ENCODE measurements around the gene VAV3. TPM values are rescaled to one million over a fixed set of nuclear protein-coding genes. Genes with fewer than 3 reads are reported as not detected.

Gene VAV3
- total and polyA plus RNA-seq, 8 donors = 7.1 to 21.4 (median 12.8) TPM

DNA sequence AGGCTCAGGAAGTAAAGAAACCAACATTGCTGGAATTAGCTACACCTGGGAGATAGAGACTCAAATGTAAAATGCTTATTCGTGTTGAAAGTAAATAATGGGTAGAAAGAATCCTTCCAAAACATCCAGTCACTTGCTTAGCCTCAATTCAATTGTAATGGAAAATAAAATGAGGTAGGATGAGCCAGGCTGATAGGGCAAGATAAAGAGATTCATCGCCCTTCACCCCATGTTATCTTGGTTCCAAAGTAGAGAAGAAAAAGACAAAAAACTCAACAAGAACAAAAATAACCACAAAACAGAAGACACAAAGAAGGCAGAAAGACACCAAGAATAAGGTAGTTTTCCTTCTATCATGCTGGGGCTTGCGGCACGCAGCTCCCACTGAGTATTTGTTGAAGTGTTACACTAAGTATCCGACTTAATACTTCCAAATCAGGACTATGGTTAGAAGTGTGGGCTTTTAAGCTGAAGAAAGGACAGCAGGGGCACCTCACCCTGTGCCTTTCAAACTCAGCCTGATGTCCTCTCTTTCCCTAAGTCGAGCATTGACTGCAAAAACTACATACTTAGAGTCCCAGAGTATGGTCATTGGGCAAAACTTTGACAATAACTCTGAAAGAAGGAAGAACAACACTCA lies 202.1 kb downstream of the VAV3 start:
- Histone ChIP-seq H3K36me3 (no peaks in the 10 kb centered on the region), H3K4me3 (no peak overlapping the region), H3K4me1 (no peaks in the 10 kb centered on the region), H3K9me3 (no peaks in the 10 kb centered on the region), H3K27ac (no peak overlapping the region), H3K27me3 (no peaks in the 10 kb centered on the region)
- TF ChIP-seq CTCF (IDR thresholded peaks at IDR 0.05) = no peak
- intact Hi-C loops (cut with DNase I) = no loop called here
- DNase-seq (no peak), FAIRE-seq (no peak), ATAC-seq (no peak)
- WGBS, 2 donors = 71% methylated on average over 6 of the region's 6 CpGs

DNA sequence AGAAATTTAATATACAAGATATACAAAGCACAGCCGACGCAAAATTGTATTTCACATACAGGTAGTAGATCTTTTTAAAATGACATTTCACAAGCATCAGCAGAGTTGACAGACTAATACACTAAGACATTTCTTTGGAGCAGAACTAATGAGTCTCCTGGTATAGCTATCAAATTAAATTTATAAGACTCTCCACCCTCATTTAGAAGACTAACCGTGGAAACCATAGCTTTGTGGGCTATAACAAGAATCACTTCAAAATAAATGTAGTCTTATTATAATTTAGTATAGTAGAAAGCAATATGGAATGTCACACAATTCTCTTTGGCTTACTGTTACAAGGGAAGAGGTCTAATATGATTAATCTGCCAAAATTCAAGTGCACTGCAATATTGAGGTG lies 204.9 kb downstream of the VAV3 start:
- no peak for FAIRE-seq
- H3K36me3 ChIP-seq = no peaks in the 10 kb centered on the region

DNA sequence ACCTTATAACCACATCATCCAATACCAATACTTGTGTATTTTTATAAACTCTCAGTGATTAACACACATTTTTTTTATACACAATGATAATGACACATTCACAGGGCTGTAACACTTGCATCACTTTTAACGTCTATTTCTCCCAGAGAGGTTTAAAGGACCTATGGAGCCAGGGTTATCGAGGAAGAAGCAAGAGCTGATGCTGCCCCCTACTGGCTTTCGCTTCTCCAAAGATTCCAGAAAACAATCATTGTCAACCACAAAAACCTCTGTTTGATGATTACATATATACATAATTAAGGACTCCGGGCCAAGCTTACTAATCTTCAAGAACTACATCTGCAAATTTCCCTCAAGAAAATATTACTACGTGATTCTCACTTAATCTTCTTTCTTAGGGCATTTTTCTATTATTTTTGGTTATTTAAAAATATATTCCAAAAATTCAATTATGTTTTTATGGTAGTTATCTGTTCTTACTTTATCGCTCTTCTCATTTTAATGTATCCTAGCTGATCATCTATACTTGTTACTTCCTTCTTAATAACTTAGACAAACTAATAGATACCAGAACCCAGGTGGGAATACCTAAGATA lies 214.5 kb downstream of the VAV3 start:
- H3K36me3 ChIP-seq = no peaks in the 10 kb centered on the region
- intact Hi-C loops (cut with DNase I) = no loop called here
- 17 to 23% methylated on average over 6 of the region's 6 CpGs for WGBS, 2 donors
- no peak overlapping the region for H3K27ac ChIP-seq
- peaks cover 0 to 5% (median 0%) of the 10 kb centered on the region in 4 donors for H3K27me3 ChIP-seq
- no peaks in the 10 kb centered on the region for H3K9me3 ChIP-seq
- DNase-seq (peak in 4 of 6 donors; percentile 12 to 51 (median 23)), ATAC-seq (peak in 3 of 4 donors; percentile 67 to 78 (median 68)), FAIRE-seq (peak; percentile 37)
- peaks cover 0 to 5% (median 0%) of the 10 kb centered on the region in 3 donors for H3K4me1 ChIP-seq
- TF ChIP-seq CTCF (IDR thresholded peaks at IDR 0.05) = peak in 3 of 4 donors; percentile 29 to 43 (median 35)
- H3K4me3 ChIP-seq = no peak overlapping the region

More for the DNA sequence above, 204.9 kb downstream of the VAV3 start:
- no peak for ATAC-seq
- no peaks in the 10 kb centered on the region for H3K9me3 ChIP-seq
- no peak overlapping the region for H3K27ac ChIP-seq
- H3K4me1 ChIP-seq = peaks cover 0 to 5% (median 0%) of the 10 kb centered on the region in 3 donors
- intact Hi-C loops (cut with DNase I) = no loop called here
- H3K4me3 ChIP-seq = no peak overlapping the region
- no peak for DNase-seq
- TF ChIP-seq CTCF (IDR thresholded peaks at IDR 0.05) = no peak
- H3K27me3 ChIP-seq = no peaks in the 10 kb centered on the region
- 80 to 93% methylated on average over 3 of the region's 3 CpGs for WGBS, 2 donors

GRCh38 chr1:107748531-107748930 lies 216.4 kb downstream of the VAV3 start:
- TF ChIP-seq CTCF (IDR thresholded peaks at IDR 0.05) = peak in 1 of 4 donors; percentile 13
- ATAC-seq (peak in 3 of 4 donors; percentile 39 to 57 (median 50)), FAIRE-seq (peak; percentile 78), DNase-seq (no peak)
- H3K27me3 ChIP-seq = peaks cover 0 to 5% (median 0%) of the 10 kb centered on the region in 4 donors
- peaks cover 0 to 5% (median 0%) of the 10 kb centered on the region in 3 donors for H3K4me1 ChIP-seq
- H3K36me3 ChIP-seq = no peaks in the 10 kb centered on the region
- no peak overlapping the region for H3K4me3 ChIP-seq
- H3K9me3 ChIP-seq = no peaks in the 10 kb centered on the region
- intact Hi-C loops (cut with DNase I) = no loop called here
- H3K27ac ChIP-seq = no peak overlapping the region
- WGBS, 2 donors = 9 to 17% methylated on average over 2 of the region's 2 CpGs

GRCh38 chr1:107741242-107741641 lies 223.7 kb downstream of the VAV3 start:
- ATAC-seq (no peak), FAIRE-seq (no peak)

More at GRCh38 chr1:107741242-107741641, 223.7 kb downstream of the VAV3 start:
- no peak for TF ChIP-seq CTCF (IDR thresholded peaks at IDR 0.05)
- no peak for DNase-seq
- intact Hi-C loops (cut with DNase I) = no loop called here
- 84 to 89% methylated on average over 4 of the region's 4 CpGs for WGBS, 2 donors
- Histone ChIP-seq H3K36me3 (no peaks in the 10 kb centered on the region), H3K4me1 (peaks cover 0 to 3% (median 0%) of the 10 kb centered on the region in 3 donors), H3K4me3 (no peak overlapping the region), H3K9me3 (no peaks in the 10 kb centered on the region), H3K27me3 (no peaks in the 10 kb centered on the region), H3K27ac (no peak overlapping the region)

Data from pancreas (tissue), 10 donors.